Measurements from ENCODE around the gene SND1.

The SND1 gene

DNA sequence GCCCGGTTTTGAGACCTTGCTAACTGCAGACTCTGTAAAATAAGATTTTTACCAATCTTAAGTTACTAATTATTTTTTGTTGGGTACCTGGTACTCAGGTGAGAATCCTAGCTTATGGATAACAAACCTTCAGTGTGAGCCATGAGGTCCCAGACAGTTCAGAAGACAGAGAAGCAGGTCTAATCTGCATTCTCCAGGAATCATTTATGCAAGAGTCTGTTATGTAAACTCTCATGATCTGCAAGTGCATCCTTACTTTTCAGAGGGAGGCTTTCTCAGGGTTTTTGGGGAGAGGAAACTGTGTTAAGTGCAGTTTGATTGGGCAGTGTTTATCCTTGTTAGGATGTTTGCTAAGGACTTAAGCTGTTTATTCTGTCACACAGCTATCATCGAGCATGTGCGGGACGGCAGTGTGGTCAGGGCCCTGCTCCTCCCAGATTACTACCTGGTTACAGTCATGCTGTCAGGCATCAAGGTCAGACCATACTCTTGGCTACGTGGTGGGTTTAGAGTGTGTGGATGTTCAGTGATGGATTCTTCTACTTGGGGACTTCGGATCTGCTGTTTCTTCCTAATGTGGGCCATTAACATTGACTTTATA, 50.2 kb downstream of the SND1 start (continued):
- TF ChIP-seq, protein P1, sequence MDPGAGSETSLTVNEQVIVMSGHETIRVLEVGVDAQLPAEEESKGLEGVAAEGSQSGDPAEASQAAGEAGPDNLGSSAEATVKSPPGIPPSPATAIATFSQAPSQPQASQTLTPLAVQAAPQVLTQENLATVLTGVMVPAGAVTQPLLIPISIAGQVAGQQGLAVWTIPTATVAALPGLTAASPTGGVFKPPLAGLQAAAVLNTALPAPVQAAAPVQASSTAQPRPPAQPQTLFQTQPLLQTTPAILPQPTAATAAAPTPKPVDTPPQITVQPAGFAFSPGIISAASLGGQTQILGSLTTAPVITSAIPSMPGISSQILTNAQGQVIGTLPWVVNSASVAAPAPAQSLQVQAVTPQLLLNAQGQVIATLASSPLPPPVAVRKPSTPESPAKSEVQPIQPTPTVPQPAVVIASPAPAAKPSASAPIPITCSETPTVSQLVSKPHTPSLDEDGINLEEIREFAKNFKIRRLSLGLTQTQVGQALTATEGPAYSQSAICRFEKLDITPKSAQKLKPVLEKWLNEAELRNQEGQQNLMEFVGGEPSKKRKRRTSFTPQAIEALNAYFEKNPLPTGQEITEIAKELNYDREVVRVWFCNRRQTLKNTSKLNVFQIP (CRISPR knock-in tag; IDR thresholded peaks at IDR 0.05; ENCODE audit: borderline replicate concordance, low read depth) = no peak
- TF ChIP-seq, protein P2, sequence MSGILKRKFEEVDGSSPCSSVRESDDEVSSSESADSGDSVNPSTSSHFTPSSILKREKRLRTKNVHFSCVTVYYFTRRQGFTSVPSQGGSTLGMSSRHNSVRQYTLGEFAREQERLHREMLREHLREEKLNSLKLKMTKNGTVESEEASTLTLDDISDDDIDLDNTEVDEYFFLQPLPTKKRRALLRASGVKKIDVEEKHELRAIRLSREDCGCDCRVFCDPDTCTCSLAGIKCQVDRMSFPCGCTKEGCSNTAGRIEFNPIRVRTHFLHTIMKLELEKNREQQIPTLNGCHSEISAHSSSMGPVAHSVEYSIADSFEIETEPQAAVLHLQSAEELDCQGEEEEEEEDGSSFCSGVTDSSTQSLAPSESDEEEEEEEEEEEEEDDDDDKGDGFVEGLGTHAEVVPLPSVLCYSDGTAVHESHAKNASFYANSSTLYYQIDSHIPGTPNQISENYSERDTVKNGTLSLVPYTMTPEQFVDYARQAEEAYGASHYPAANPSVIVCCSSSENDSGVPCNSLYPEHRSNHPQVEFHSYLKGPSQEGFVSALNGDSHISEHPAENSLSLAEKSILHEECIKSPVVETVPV (CRISPR knock-in tag; IDR thresholded peaks at IDR 0.05) = no peak
- TF ChIP-seq ZFP3 (CRISPR knock-in tag; IDR thresholded peaks at IDR 0.05) = no peak

DNA sequence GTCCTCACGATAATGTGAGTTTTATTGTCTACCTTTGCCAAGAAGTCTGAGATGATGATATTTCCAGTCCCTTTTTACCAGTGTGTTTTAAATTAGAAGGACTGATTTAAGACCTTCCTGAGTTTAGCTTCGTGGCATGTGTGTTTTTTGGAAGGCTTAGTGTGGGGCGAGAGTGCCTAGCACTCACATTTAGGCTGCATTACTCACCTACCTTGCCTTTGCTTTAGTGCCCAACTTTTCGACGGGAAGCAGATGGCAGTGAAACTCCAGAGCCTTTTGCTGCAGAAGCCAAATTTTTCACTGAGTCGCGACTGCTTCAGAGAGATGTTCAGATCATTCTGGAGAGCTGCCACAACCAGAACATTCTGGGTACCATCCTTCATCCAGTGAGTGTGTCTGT, 50.9 kb downstream of the SND1 start:
- peak; percentile 40 for ATAC-seq
- peak; percentile 69 for TF ChIP-seq ISL1 (CRISPR knock-in tag; IDR thresholded peaks at IDR 0.05)
- no peak for TF ChIP-seq TCF4 (CRISPR knock-in tag; IDR thresholded peaks at IDR 0.05; ENCODE audit: borderline replicate concordance)

DNA sequence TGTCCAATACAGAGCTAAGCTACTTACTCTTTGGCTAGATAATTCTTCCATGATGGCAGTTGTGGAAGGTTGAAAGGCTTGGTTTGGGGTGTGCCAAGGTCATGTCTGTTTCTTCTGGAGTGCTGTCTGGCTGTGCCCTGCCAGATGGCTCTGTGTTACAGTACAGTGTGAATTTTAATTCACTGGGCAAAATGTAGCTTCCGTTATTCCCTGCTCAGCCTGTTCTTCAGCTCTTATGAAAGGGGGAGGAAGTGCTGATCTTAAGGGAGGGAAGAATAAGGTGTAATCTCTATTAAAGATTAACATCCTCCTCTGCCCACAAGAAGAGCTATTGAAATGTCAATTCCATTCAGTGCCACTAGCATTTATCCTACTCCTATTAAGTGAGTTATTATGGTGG, 52.2 kb downstream of the SND1 start:
- TF ChIP-seq, protein P3, sequence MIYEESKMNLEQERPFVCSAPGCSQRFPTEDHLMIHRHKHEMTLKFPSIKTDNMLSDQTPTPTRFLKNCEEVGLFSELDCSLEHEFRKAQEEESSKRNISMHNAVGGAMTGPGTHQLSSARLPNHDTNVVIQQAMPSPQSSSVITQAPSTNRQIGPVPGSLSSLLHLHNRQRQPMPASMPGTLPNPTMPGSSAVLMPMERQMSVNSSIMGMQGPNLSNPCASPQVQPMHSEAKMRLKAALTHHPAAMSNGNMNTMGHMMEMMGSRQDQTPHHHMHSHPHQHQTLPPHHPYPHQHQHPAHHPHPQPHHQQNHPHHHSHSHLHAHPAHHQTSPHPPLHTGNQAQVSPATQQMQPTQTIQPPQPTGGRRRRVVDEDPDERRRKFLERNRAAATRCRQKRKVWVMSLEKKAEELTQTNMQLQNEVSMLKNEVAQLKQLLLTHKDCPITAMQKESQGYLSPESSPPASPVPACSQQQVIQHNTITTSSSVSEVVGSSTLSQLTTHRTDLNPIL (CRISPR knock-in tag; IDR thresholded peaks at IDR 0.05; ENCODE audit: low read depth) = no peak
- no peak for TF ChIP-seq CSDC2 (CRISPR knock-in tag; IDR thresholded peaks at IDR 0.05)
- TF ChIP-seq OSR1 (CRISPR knock-in tag; IDR thresholded peaks at IDR 0.05) = no peak
- TF ChIP-seq, protein P4, sequence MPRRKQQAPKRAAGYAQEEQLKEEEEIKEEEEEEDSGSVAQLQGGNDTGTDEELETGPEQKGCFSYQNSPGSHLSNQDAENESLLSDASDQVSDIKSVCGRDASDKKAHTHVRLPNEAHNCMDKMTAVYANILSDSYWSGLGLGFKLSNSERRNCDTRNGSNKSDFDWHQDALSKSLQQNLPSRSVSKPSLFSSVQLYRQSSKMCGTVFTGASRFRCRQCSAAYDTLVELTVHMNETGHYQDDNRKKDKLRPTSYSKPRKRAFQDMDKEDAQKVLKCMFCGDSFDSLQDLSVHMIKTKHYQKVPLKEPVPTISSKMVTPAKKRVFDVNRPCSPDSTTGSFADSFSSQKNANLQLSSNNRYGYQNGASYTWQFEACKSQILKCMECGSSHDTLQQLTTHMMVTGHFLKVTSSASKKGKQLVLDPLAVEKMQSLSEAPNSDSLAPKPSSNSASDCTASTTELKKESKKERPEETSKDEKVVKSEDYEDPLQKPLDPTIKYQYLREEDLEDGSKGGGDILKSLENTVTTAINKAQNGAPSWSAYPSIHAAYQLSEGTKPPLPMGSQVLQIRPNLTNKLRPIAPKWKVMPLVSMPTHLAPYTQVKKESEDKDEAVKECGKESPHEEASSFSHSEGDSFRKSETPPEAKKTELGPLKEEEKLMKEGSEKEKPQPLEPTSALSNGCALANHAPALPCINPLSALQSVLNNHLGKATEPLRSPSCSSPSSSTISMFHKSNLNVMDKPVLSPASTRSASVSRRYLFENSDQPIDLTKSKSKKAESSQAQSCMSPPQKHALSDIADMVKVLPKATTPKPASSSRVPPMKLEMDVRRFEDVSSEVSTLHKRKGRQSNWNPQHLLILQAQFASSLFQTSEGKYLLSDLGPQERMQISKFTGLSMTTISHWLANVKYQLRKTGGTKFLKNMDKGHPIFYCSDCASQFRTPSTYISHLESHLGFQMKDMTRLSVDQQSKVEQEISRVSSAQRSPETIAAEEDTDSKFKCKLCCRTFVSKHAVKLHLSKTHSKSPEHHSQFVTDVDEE (CRISPR knock-in tag; IDR thresholded peaks at IDR 0.05) = no peak
- TF ChIP-seq ZFP30 (CRISPR knock-in tag; IDR thresholded peaks at IDR 0.05) = no peak
- no peak for TF ChIP-seq BACH2 (CRISPR knock-in tag; IDR thresholded peaks at IDR 0.05; ENCODE audit: borderline replicate concordance)
- no peak for TF ChIP-seq ZNF8 (CRISPR knock-in tag; IDR thresholded peaks at IDR 0.05)
- no peak for TF ChIP-seq ZC3H10 (CRISPR knock-in tag; IDR thresholded peaks at IDR 0.05)
- TF ChIP-seq GLIS3 (CRISPR knock-in tag; IDR thresholded peaks at IDR 0.05) = no peak
- no peak for TF ChIP-seq TOX (CRISPR knock-in tag; IDR thresholded peaks at IDR 0.05; ENCODE audit: borderline replicate concordance)
- TF ChIP-seq, protein P1 (CRISPR knock-in tag; IDR thresholded peaks at IDR 0.05; ENCODE audit: borderline replicate concordance, low read depth) = no peak
- ATAC-seq = no peak

DNA sequence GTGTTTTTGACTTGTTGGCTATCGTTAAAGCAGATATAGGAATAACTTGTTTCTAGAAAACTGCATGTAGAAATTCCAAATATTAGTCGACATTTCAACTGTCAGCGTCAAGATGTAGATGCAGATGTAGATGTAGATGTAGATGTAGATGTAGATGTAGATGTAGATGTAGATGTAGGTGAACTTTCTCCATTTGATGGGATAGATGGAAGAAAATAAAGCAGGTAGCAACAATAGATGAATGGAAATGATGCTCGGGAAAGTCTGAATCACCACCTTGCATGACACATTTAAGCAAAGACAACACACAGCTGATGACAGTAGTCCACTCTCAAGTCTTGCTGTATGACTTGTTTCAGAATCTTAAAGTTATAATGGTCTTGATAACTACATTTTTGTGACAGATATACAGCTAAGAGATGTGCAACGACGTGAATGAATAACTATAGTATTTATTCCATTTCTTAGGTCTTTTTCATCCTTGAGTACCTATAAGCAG, 53.5 kb downstream of the SND1 start:
- no peak for TF ChIP-seq ZC3H10 (CRISPR knock-in tag; IDR thresholded peaks at IDR 0.05)
- no peak for TF ChIP-seq ZFP3 (CRISPR knock-in tag; IDR thresholded peaks at IDR 0.05)
- ATAC-seq = no peak

DNA sequence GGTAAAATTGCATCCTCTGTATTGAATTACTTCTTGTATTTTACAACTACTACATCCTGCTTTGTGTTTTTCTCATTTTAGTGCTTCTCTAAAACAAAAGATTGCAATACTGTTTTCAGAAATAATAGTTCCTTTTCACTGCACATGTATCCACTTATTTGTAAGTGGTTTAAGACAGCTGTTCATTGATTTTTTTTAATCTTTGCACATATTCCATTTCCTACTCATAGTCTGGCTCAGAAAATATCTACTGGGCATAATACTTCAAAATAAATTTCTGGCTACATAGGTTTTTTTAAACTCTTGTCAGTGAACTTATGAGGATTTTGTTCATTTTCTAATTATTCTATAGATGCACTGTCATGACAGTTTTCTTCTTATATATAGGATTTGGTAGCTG, 54.8 kb downstream of the SND1 start:
- ATAC-seq = no peak
- TF ChIP-seq BACH2 (CRISPR knock-in tag; IDR thresholded peaks at IDR 0.05; ENCODE audit: borderline replicate concordance) (no peak), OSR1 (CRISPR knock-in tag; IDR thresholded peaks at IDR 0.05) (no peak), SNAI2 (CRISPR knock-in tag; IDR thresholded peaks at IDR 0.05) (no peak), ESRRG (CRISPR knock-in tag; IDR thresholded peaks at IDR 0.05) (no peak), ZNF565 (CRISPR knock-in tag; conservative IDR thresholded peaks at IDR 0.05; ENCODE audit: low read depth) (no peak), TOX (CRISPR knock-in tag; IDR thresholded peaks at IDR 0.05; ENCODE audit: borderline replicate concordance) (no peak), ZC3H10 (CRISPR knock-in tag; IDR thresholded peaks at IDR 0.05) (no peak)
- TF ChIP-seq, protein P2 (CRISPR knock-in tag; IDR thresholded peaks at IDR 0.05) = no peak
- TF ChIP-seq, protein P5, sequence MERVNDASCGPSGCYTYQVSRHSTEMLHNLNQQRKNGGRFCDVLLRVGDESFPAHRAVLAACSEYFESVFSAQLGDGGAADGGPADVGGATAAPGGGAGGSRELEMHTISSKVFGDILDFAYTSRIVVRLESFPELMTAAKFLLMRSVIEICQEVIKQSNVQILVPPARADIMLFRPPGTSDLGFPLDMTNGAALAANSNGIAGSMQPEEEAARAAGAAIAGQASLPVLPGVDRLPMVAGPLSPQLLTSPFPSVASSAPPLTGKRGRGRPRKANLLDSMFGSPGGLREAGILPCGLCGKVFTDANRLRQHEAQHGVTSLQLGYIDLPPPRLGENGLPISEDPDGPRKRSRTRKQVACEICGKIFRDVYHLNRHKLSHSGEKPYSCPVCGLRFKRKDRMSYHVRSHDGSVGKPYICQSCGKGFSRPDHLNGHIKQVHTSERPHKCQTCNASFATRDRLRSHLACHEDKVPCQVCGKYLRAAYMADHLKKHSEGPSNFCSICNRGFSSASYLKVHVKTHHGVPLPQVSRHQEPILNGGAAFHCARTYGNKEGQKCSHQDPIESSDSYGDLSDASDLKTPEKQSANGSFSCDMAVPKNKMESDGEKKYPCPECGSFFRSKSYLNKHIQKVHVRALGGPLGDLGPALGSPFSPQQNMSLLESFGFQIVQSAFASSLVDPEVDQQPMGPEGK (CRISPR knock-in tag; IDR thresholded peaks at IDR 0.05; ENCODE audit: borderline replicate concordance) = no peak
- TF ChIP-seq, protein P1 (CRISPR knock-in tag; IDR thresholded peaks at IDR 0.05; ENCODE audit: borderline replicate concordance, low read depth) = no peak
